GM21723 (cell line): ENCODE results near the gene KRR1.

ENCODE experiments used
- ATAC-seq: cut with Tn5 transposase; IDR thresholded peaks from one replicate; pipeline ENCODE4 v1.9.1; 2021; ENCODE audit warnings: mild to moderate bottlenecking, moderate library complexity; ENCODE audit not compliant: unreplicated experiment

The KRR1 gene

DNA sequence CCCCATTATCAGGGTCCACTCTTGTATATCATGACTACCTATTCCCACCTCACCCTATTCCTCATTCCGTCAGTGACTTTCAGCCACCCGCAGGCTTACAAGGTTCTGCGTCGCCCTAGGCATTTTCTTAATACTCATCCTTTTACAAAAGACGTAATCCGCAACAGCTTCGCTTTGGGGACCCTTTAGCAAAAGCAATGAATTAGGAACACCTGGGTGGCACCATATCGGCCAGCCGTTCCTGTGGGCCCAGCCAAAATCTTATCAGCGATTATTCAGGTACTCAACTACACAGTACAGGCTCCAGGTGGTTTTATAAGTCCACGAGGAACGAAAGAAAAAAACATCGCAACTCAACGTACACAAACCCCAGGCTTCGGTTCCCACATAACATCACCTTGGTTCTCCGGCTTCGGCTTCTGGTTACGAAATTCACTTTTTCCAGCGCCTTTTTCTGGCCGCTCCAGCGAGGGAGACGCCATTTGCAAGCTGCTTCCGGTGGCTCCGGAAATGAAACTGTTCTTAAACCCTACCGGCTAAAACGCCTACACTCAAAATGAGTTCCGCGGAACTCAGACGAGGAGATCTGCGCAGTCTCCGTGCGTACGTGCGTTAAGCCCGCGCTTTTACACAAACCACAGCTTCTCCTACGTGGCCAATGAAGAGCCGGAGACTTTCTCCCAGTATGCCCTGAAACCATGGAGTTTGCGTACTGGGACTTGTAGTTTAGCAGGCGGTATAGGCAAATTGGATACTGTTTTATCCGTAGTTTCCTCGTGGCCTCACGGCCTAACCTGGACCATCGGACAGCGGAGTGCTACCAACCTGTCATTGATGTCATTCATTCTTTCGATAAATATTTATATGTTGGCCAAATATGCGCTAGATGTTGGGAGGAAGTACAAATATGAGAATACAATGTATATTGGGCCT, at the start of gene KRR1:
TSS of gene KRR1 (minus strand) at position 494 of the 933 bp plus-strand sequence. CDS start at position 482, 12 bp downstream.
- ATAC-seq = peak; percentile 97

DNA sequence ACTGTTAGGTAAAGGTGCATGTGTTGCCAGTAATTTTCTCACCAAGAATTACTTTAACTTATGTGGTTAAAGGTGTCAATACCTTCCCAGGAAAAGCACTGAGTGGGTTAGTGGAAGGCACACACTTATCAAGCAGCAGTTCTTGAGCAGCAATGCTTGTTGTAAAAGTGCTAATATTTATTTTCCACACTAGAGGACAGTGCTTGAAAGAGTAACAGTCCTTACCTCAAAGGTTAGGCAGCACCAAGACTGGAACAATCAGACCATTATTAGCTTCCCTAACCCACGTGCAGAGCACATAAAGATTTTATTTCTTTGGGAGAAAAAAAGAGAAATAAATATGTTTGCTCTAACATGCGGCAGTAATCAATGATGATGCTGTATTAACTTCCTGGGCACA, 48.8 kb upstream of the KRR1 start:
- ATAC-seq = no peak

DNA sequence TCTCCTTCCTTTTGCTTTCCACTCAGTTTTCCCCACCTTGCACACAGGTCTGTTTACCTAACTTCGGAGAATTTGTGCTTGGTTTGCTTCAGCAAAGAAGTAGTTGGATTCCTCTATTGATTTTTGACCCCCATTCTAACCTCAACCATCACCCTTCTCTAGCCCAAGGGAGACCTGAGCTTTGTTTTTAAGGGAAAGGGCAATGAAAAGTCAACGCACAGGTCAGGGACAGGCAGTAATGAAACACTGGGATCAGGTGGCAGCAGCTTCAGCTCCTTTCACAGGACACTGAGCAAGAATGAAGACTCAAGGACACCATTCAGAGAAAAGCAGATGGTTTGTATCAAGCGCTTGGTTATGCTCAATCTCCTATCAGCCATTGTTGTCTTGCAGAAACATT, 46.9 kb upstream of the KRR1 start:
- no peak for ATAC-seq

DNA sequence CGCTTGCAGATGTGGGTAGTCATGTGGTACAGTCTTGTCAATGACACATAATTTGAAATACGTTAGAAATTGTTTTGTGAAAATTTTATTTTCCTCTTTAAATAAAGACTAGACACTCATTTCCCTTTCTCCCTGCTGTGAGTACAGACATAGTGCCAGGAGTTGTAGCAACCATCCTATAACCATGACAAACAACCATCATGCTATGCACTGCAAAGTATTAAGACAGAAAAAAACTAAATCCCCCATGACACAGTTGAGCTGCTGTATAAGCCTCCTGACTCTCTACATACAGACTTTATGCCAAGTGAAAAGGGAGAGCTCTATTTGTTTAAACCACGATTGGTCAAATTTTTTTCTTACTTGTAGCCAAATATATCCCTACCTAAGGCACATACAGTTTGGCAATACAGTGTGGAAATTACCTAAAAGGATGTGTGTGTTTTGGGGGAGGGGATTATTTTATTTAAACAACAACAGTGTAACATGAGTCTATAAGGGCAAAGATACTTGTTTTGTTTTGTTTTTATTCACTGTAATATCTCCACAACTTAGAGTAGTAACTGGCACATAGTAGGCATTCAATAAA, 45.0 kb upstream of the KRR1 start:
- ATAC-seq = no peak

DNA sequence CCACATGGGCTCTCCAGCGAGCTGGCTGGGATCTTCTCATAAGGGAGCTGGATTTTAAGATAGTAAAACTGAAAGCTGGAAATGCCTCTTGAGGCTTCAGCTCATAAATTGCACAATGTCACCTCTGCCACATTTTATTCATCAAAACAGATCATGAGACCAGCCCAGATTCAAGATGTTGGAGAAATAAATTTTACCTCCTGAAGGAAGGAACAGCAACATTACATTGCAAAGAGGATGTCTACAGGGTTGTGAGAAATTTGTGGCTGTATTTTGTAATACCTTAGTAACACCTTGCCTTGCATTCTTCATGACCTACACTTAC, 43.1 kb upstream of the KRR1 start:
- no peak for ATAC-seq

DNA sequence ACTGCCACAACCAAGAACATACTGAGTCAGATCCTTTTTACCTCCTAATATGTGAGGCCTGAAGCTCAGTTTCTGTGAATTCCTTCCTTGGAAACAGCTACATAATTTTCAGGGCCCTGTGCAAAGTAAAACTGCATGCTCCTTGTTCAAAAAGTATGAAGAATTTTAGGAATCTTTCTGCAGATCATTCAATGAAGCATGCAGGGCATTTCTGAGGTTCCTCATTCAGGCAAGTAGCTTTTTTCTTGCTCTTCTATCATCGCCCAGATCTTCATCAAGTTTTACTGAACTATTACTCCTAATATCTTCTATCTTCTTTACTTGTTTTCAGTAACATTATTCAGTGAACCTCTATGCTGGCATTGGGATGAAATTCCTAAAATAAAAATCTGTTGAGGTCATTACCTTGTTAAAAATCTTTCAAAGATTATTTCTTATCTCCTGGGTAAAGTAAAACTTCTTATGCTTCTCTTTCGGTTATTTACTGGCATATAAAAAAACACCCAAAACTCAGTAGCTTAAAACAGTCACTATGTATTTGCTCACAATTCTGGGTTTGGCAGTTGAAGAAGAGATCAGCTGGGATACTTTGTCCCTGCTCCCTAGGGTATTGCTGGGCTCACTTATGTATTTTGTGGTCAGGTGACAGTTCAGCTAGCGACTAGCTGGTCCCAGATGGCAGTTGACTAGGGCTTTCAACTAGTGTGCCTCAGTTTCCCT, 42.6 kb upstream of the KRR1 start:
- ATAC-seq = no peak

DNA sequence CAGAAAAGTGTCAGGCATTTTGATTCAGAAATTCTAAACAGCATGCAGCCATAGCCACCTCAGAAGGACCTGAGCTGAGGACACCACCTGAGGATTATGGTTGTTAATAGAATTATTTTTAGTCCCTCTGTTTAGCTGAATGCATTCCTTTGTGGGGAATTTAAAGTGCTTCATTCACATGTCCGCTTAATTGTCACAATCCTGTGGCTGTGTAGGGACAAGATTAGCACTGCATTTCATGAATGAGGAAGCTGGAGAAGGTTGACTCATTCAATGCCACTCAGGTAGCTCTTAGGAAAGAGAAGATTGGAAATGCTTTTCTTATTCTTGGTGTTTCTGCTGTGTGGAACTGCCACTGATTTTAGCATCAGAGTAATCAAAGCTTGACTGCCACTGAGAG, 42.0 kb upstream of the KRR1 start:
- no peak for ATAC-seq

DNA sequence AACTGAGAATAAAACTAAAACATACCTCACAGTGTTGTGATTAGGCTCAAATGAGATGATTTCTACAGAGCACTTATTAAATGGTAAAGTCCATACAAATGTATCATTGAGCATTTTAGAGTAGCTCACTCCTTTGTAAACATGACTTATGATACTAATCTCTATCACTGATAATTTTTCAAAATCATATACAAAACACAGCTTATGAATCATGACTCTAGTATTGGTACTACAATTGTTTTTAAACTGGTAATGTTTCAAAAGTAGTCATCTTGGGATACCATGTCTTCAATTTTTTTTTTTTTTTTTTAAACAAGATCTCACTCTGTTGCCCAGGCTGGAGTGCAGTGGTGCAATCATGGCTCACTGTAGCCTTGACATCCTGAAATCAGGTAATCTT, 40.1 kb upstream of the KRR1 start:
- ATAC-seq = no peak

DNA sequence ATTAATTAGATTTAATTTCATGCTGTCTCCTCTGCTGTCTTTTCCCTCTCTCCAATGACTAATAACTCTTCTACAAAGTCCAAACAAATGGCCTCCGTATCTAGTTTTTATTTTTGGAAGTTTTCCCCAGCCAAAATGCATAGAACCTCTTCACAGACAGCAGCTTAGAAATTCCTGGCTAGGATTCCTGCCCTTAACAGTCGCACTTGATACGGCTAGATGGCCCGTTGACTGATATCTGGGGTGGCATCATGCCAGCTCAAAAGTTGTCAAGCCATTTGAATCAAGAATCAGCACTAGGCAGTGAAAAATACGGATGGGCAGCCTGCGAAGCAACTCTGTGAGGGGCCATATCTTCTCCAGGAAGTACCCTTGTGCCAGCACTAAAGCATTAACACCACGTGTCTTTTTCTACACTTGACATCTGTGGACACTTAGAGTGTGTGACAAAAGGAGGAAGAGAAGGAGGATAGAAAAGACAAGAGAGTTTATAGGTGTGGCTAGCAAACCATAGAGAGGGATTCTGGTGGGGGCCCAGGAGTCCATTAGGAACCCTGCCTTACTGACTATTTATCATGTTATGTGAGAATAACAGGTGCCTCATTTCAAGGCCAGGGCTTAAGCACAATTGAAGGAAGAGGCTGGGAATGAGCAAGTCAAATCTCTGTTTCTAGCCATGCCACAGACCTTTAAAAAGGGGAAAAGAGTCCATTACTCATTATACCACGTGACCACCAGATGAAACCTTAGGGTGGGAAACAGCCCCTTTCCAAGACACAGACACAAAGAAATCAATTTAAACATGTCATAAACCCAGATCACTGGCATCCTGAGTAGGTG, 39.2 kb upstream of the KRR1 start:
- no peak for ATAC-seq

DNA sequence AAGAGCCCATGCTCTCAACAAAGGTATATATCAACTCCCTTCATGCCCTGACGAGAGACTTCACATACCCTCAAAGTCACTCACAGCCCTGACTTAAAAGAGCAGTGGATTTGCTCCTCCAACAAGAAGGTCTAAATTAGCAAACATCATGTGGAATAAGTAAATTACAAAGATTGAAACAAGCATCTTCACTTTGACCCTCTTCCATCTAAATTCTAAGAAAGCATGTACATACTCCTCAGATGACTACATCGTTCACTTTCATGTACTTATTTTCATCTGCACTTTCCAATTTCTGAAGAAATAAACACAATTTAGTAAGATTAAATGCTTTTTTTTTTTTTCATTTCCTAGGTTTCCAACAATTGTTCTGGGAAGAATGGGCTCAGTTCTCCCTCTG, 38.6 kb upstream of the KRR1 start:
- no peak for ATAC-seq

DNA sequence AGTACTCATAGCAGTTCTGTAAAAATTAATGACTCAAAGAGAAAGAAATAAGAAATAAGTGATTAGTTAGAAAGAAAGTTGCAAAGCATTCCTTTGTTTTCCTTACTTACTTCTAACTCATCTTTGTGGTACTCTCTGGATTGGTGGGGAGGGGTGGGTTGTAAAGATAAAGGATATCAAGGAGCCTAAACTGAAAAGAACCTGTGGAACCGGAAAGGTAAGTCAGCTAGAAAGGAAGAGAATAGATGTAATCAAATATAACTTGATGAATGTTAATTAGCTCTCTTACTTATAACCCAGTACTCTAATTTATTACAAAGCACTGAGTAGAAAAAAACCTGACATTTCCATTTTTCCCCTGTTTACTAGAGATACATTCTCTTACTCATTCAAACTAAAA, 37.5 kb upstream of the KRR1 start:
- no peak for ATAC-seq

DNA sequence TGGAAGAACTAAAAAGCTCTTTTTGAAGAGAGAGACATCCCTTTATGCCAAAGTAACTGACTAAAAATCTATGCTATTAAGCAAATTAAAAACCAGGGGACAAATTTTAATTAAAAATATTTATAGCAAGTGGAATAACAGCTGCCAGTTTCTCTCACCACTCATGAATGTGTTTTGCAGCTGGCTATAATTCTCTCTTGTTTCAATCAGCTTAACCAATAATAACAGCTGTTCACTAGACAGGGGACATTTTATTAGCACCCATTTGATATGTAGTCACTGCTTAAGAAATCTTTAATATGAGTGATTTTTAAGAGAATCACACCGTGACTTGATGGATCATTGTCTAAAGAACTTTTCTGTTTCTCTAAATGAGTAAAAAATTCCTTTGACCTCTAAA, 34.2 kb upstream of the KRR1 start:
- no peak for ATAC-seq

DNA sequence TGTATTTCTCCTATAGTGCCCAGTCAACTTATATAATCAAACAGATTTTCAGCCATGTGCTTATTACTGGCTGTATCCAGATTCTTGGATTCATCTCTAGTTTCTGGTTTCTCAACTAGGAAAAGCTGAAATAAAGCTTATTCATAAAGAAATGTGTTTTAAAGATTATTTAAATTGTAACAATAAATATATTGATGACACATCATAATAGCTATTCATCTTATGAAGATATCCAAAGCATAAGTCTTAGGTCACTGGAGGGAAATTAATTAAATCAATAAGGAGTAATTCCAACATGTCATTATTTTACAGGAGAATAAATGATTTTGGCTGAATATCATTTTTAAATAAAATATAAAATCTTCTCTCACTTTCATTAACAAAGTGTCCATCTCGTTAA, 32.1 kb upstream of the KRR1 start:
- no peak for ATAC-seq

DNA sequence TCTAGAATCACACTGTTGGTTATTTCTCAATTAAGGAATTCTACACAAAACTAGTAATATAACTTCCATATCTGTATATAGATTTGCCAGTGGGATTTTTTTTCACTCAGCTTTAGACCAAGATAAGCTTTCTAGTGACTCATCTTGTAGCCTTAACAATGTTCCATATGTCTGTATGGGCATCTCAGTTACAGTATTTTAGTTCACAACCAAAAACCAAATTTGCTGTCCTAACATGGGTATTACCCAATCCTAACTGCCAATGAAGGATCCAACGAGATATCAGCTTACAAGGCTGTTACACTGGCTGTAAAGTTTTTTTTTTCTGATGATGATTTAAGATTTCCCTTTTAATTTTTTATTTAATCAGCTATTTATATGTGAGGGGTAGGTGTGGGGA, 31.5 kb upstream of the KRR1 start:
- no peak for ATAC-seq

DNA sequence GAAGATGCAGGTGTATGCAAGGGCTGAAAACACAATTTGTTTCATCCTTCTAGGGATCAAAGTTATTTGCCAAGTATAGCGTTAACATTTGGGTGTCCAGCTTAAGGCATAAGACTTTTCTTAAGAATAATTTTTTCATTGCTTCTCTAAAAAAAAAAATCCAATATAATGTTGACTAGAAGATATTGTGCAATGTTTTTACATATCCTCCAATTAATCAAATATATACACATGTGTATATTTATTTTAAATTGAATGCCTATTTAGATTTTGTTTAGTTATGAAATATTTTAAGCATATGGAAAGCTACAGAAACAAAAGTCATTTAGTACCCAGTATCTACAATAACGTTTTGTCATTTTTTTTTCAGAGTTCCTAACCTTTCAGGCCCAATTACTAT, 28.5 kb upstream of the KRR1 start:
- ATAC-seq = no peak

DNA sequence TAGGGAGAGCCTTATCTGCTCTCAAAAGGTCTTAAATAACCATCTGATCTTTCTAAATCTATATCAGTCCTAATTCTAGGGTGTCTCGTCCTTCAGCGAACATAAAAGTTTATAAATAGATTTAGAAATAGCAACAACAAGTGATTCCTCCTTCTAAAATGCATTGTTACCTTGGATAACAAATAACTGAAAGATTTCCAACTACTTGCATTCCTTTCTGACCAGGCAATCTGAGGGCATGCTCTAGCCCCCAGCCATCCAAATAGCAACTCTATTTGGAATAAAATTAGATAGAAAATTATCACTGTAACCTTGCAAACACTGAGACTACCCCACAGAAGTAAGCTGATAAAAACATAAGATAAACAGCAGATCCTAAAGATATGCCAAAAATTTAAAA, 21.8 kb upstream of the KRR1 start:
- ATAC-seq = no peak

DNA sequence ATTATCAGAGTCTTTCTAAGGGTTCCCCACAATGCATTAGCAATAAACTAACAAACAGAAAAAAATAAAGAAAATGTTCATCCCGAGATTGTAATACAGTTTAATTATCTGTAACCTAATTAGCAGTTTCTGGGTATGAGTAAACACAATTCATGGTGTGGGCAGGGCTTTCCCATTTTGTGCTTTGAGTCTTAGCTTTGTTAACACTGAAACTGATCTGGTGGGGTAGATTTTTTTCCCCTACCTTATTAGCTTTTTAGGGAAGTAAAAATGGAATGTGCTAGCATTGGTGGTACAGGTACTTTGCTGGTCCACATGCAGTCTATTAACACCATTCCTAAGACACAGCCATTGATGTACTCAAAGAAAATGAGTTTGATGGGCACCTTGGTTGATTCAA, 18.4 kb upstream of the KRR1 start:
- ATAC-seq = no peak

DNA sequence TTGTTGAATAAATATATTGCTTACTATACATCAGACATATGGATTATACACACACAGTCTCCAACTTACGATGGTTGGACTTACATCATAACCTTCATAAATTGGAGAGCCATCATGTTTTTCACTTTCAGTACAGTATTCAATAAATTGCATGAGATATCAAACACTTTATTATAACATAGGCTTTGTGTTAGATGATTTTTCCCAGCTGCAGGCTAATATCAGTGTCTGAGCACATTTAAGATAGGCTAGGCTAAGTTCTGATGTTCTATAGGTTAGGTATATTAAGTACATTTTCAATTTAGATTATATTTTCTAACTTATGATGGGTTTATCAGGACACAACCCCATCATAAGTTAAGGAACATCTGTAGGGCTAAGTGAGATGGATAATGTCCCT, 17.9 kb upstream of the KRR1 start:
- ATAC-seq = no peak

DNA sequence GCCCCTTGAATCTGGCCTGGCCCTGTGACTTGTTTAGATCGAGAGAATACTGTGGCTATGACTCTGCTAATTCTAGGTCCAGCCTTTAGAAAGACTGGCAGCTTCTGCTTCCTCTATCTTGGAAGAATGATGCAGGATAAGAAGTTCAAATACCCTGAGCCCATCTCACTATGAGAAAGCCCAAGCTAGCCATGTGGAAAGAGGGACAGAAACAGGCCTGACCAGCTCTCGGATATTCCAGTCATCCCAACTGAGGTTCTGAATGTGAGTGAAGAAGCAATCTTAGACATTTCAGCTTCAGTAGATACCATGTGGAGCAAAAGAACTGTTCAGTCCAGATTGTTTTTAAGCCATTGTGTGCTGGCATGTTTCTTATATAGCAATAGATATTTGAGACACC, 17.3 kb upstream of the KRR1 start:
- ATAC-seq = no peak

DNA sequence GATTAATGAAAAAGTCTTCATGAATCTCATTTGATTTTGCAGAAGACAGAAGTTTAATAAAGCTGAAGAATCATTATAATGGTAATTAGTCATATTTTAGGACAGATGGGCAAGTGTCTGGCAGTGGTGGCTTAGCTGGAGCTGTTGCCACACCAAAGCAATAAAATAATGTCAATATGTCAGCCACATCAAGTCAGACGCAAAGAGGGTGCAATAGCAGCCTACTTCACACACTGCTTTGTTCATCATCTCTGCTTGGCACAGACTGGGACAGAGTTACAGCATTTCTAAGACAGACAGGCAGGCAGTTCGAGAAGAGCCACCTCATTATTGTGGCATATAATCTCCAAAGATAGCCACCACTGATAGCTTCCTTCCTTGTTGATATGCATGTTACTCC, 16.9 kb upstream of the KRR1 start:
- ATAC-seq = no peak
